ENCODE measurements around the gene ZBTB44. TPM values are rescaled to one million over a fixed set of nuclear protein-coding genes. Genes with fewer than 3 reads are reported as not detected.
"Not testable (repeated sequence)": the region's sequence is repeated elsewhere in the genome, so short reads cannot be mapped to it uniquely, and the experiment has no call there.

The ZBTB44 gene
- total RNA-seq, 4 donors from 2014 or later: 48.8 to 72.3 (median 60.1) TPM

DNA sequence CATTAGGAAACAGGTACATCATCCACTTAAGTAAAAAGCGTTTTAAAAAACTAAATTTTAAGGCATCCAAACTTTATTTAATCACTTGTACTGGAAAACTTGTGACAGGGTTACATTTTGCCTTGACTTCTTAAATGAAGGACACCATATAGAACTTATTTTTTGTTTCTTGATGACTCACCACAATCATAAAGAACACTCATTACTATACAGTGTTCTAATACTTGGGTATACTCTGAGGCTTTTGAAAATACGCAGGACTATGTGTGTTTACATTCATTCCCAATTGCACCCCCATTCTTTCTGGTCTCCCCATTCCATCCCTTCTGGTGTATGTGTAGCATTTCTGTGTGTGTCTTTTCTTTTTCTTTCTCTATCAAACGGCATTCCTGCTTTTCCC lies 69.9 kb downstream of the ZBTB44 start:
- TF ChIP-seq POLR2A (IDR thresholded peaks at IDR 0.05) (no peak), POLR2AphosphoS5 (IDR thresholded peaks at IDR 0.05) (no peak), EP300 (IDR thresholded peaks at IDR 0.05) (no peak)
- TF ChIP-seq, protein P1, sequence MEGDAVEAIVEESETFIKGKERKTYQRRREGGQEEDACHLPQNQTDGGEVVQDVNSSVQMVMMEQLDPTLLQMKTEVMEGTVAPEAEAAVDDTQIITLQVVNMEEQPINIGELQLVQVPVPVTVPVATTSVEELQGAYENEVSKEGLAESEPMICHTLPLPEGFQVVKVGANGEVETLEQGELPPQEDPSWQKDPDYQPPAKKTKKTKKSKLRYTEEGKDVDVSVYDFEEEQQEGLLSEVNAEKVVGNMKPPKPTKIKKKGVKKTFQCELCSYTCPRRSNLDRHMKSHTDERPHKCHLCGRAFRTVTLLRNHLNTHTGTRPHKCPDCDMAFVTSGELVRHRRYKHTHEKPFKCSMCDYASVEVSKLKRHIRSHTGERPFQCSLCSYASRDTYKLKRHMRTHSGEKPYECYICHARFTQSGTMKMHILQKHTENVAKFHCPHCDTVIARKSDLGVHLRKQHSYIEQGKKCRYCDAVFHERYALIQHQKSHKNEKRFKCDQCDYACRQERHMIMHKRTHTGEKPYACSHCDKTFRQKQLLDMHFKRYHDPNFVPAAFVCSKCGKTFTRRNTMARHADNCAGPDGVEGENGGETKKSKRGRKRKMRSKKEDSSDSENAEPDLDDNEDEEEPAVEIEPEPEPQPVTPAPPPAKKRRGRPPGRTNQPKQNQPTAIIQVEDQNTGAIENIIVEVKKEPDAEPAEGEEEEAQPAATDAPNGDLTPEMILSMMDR (IDR thresholded peaks at IDR 0.05): no peak
- no peak overlapping the region for H3K27ac ChIP-seq
- no peaks in the 10 kb centered on the region for H3K9me3 ChIP-seq
- no peaks in the 10 kb centered on the region for H3K27me3 ChIP-seq
- WGBS, 2 donors (ENCODE audit: low coverage in 1 of 2): 93 to 95% methylated on average over 3 of the region's 3 CpGs
- peaks cover 0 to 14% (median 6%) of the 10 kb centered on the region in 3 donors for H3K4me1 ChIP-seq
- no peak for ATAC-seq
- no peak overlapping the region for H3K4me3 ChIP-seq
- no peaks in the 10 kb centered on the region for H3K36me3 ChIP-seq

DNA sequence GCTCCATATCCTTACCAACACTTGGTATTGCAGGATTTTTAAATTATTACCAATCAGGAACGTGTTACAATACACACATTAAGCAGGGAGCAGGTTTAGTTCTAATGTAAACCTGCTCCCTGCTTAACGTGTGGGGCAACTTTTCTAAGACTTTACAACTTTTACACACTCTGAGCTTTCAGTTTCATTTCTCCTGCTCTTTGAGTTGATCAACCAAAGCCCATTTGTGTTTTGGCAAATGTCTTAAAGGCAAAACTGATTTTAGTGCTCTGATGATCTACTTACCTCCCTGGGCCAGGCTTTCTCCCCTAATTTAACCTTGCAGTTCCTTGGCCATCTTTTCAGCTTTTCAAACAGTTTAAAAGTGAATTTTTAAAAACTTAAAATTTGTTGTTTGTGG lies 70.9 kb downstream of the ZBTB44 start:
- Histone ChIP-seq H3K4me1 (peaks cover 0 to 14% (median 6%) of the 10 kb centered on the region in 3 donors), H3K9me3 (no peaks in the 10 kb centered on the region), H3K27ac (no peak overlapping the region), H3K4me3 (no peak overlapping the region), H3K27me3 (no peaks in the 10 kb centered on the region), H3K36me3 (peaks cover 0 to 8% of the 10 kb centered on the region in 2 donors)
- ATAC-seq: no peak
- no peak for TF ChIP-seq POLR2A (IDR thresholded peaks at IDR 0.05)
- TF ChIP-seq POLR2AphosphoS5 (IDR thresholded peaks at IDR 0.05): no peak
- TF ChIP-seq, protein P1 (IDR thresholded peaks at IDR 0.05): no peak
- no peak for TF ChIP-seq EP300 (IDR thresholded peaks at IDR 0.05)
- WGBS, 2 donors (ENCODE audit: low coverage in 1 of 2): 56 to 75% methylated on average over 2 of the region's 2 CpGs

DNA sequence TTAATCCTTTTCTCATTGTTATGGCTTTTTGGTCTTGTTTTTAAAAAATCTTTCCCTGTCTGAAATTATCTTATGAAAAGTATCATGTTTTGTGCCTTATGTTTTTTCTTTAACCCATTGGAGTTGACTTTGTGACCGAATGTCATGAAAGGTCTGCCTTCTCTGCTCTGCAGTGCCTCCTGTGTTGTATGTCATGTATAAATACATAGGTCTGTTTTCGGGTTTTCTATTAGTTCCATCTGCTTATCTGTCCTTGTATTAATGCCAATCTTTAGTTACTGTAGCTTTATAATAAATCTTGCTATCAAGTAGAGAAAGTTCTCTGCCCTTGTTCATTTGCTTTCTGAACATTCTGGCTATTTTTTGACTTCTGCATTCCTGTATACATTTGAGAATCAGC lies 73.0 kb downstream of the ZBTB44 start:
- Histone ChIP-seq H3K4me1 (peaks cover 0 to 3% (median 1%) of the 10 kb centered on the region in 3 donors), H3K4me3 (no peak overlapping the region), H3K27ac (no peak overlapping the region), H3K27me3 (no peaks in the 10 kb centered on the region), H3K36me3 (peaks cover 0 to 28% of the 10 kb centered on the region in 2 donors), H3K9me3 (no peaks in the 10 kb centered on the region)
- WGBS, 2 donors (ENCODE audit: low coverage in 1 of 2): 94 to 96% methylated on average over 2 of the region's 2 CpGs
- ATAC-seq: no peak
- TF ChIP-seq POLR2AphosphoS5 (IDR thresholded peaks at IDR 0.05) (no peak), POLR2A (IDR thresholded peaks at IDR 0.05) (no peak), EP300 (IDR thresholded peaks at IDR 0.05) (no peak)
- TF ChIP-seq, protein P1 (IDR thresholded peaks at IDR 0.05): no peak

DNA sequence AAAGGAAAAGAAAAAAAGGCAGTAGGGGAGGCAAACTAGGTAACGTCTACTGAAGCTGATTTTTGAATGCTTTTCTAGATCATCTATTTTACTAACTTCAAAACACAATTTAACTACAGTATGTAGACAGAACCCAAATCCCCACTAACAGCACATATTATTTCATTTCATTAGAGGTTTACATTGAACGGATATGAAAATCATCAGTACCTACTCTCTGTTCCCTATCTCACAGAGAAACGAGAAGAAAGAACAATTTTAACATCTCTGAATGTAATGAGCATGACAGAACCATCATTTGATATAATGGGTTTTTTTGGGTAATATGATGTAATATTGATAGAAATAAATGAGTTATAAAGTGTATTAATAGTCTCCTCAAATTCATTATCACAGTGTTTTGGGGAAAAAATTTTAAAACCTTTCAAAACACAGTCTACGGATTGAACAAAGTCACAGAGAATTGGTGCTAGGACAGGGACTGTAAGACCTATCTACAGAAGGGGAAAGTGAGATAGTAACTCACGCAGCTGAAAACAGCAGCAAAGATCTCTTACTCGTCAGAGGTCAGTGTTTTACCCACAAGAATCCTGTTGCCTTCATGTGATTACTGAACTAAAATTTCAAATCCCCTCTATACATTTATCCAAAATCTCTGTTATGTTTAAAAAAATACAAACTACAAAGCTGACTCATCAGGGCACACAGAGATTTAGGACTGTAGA lies 77.3 kb downstream of the ZBTB44 start:
- Histone ChIP-seq H3K4me3 (no peak overlapping the region), H3K27me3 (no peaks in the 10 kb centered on the region), H3K9me3 (no peaks in the 10 kb centered on the region), H3K27ac (no peak overlapping the region), H3K36me3 (peaks cover 0 to 67% of the 10 kb centered on the region in 2 donors), H3K4me1 (no peaks in the 10 kb centered on the region)
- no peak for ATAC-seq
- no peak for TF ChIP-seq POLR2AphosphoS5 (IDR thresholded peaks at IDR 0.05)
- TF ChIP-seq, protein P1 (IDR thresholded peaks at IDR 0.05): no peak
- 82 to 84% methylated on average over 6 of the region's 6 CpGs for WGBS, 2 donors (ENCODE audit: low coverage in 1 of 2)

DNA sequence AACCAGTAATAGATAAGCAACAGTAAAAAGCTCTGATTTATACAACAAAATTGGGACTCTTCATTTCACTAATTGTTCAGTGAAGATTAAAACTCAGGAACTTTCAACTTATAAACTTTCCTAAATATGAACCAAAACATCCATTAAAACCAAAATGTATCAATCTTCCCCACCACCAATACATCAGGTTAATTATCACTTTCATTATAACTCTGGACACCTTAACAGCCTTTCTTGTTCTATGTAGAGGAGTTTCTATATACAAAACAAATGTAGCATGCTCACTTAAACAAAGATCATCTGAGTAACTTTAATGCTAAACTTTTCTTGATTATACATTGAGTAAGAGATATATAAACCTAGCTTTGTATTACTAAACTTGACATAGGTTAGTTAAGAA lies 80.4 kb downstream of the ZBTB44 start:
- no peaks in the 10 kb centered on the region for H3K27me3 ChIP-seq
- TF ChIP-seq POLR2A (IDR thresholded peaks at IDR 0.05): no peak
- no peak for TF ChIP-seq EP300 (IDR thresholded peaks at IDR 0.05)
- TF ChIP-seq POLR2AphosphoS5 (IDR thresholded peaks at IDR 0.05): no peak
- TF ChIP-seq, protein P1 (IDR thresholded peaks at IDR 0.05): no peak
- H3K36me3 ChIP-seq: peaks cover 0 to 71% of the 10 kb centered on the region in 2 donors
- H3K27ac ChIP-seq: no peak overlapping the region
- H3K4me3 ChIP-seq: no peak overlapping the region
- no peaks in the 10 kb centered on the region for H3K4me1 ChIP-seq
- no peak for ATAC-seq
- H3K9me3 ChIP-seq: no peaks in the 10 kb centered on the region

DNA sequence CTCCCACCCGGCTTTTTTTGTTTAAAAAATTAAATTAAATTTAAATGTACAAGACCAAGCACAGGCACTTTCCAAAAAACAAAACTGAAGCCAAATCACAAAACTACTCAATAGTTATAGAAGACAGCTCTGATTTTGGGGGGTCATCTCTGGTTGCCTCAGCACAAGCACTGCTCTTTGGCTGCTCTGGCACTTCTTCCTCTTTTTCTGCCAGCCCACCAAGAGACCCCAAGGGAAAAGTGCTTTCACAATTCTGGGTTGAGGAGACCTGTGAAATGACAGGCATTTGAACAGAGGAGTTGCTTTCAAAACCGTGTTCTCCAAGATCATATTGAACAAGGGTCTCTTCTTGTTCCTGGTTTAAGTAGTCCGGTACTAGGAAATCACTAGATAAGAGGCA lies 80.8 kb downstream of the ZBTB44 start:
- H3K4me3 ChIP-seq, H3K4me1 ChIP-seq, H3K27ac ChIP-seq, H3K27me3 ChIP-seq, H3K9me3 ChIP-seq, ATAC-seq: not testable (repeated sequence)
- 86 to 100% methylated on average over 1 to 2 of the region's 3 CpGs for WGBS, 2 donors (ENCODE audit: low coverage in 1 of 2)
- peaks cover 0 to 67% of the 10 kb centered on the region in 2 donors for H3K36me3 ChIP-seq

DNA sequence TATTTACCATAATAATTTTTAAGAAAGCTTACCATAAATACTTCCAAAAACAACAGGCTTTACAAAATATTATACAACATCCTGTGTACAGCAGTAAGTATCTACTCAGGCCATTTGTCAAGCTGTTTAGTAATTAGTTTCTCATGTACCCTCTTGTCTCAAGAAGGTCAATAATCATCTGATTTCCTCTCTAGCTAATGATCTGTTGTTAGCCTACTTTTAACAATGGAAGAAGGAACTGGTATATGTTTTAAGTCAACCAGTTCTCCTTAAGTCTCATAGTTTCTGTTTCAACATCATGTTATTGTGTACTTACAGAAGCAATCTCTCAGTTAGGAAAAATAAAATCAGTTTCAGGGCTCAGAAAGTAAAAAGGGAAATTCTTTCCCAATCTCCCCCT lies 81.2 kb downstream of the ZBTB44 start:
- H3K27me3 ChIP-seq, ATAC-seq, H3K4me3 ChIP-seq, H3K27ac ChIP-seq, H3K9me3 ChIP-seq, H3K4me1 ChIP-seq: not testable (repeated sequence)
- peaks cover 0 to 63% of the 10 kb centered on the region in 2 donors for H3K36me3 ChIP-seq
